ENCODE data around the gene MAPK8. TPM values are rescaled to one million over a fixed set of nuclear protein-coding genes. Genes with fewer than 3 reads are reported as not detected.

Gene MAPK8
- total RNA-seq, 1 donor from 2014 or later, result 47.4 TPM

GRCh38 chr10:48478469-48478868 lies 172.0 kb downstream of the MAPK8 start:
- Mint-ChIP-seq H3K9me3 (ENCODE audit: unreplicated experiment) (no peaks in the 10 kb centered on the region), H3K27ac (ENCODE audit: unreplicated experiment) (no peak overlapping the region), H3K4me1 (ENCODE audit: low read depth, unreplicated experiment) (peaks cover 2% of the 10 kb centered on the region), H3K36me3 (ENCODE audit: low read depth, unreplicated experiment) (no peaks in the 10 kb centered on the region), H3K27me3 (ENCODE audit: low read depth, unreplicated experiment) (peaks cover 11% of the 10 kb centered on the region), H3K4me3 (ENCODE audit: unreplicated experiment) (no peak overlapping the region)
- H3K4me3 ChIP-seq (ENCODE audit: insufficient read depth, low read depth, low read length), result no peak overlapping the region
- no peak overlapping the region for H3K27ac ChIP-seq (ENCODE audit: low read depth, low read length)
- peaks cover 10% of the 10 kb centered on the region for H3K79me2 ChIP-seq (ENCODE audit: insufficient read depth, low read length)
- no peaks in the 10 kb centered on the region for H3K27me3 ChIP-seq (ENCODE audit: insufficient read depth, low read length)
- no peak overlapping the region for H3K9ac ChIP-seq (ENCODE audit: low read length)
- FAIRE-seq, result no peak
- H2AFZ ChIP-seq (ENCODE audit: low read depth, low read length), result no peak overlapping the region
- peaks cover 24% of the 10 kb centered on the region for H4K20me1 ChIP-seq (ENCODE audit: insufficient read depth, low read length)
- no peak for DNase-seq (ENCODE audit: low read depth)
- H3K36me3 ChIP-seq (ENCODE audit: insufficient read depth, low read length), result no peaks in the 10 kb centered on the region
- H3K4me1 ChIP-seq (ENCODE audit: insufficient read depth, low read length), result no peaks in the 10 kb centered on the region
- no peak overlapping the region for H3K4me2 ChIP-seq (ENCODE audit: low read length)
- no peak for TF ChIP-seq EZH2 (IDR thresholded peaks at IDR 0.05; ENCODE audit: insufficient read depth, low read length)
- TF ChIP-seq, protein P1, sequence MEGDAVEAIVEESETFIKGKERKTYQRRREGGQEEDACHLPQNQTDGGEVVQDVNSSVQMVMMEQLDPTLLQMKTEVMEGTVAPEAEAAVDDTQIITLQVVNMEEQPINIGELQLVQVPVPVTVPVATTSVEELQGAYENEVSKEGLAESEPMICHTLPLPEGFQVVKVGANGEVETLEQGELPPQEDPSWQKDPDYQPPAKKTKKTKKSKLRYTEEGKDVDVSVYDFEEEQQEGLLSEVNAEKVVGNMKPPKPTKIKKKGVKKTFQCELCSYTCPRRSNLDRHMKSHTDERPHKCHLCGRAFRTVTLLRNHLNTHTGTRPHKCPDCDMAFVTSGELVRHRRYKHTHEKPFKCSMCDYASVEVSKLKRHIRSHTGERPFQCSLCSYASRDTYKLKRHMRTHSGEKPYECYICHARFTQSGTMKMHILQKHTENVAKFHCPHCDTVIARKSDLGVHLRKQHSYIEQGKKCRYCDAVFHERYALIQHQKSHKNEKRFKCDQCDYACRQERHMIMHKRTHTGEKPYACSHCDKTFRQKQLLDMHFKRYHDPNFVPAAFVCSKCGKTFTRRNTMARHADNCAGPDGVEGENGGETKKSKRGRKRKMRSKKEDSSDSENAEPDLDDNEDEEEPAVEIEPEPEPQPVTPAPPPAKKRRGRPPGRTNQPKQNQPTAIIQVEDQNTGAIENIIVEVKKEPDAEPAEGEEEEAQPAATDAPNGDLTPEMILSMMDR (IDR thresholded peaks at IDR 0.05; ENCODE audit: insufficient read depth, low read depth, low read length), result no peak
- no peaks in the 10 kb centered on the region for H3K9me3 ChIP-seq (ENCODE audit: insufficient read depth, low read depth, low read length)

GRCh38 chr10:48478980-48479811 lies 172.7 kb downstream of the MAPK8 start:
- Histone ChIP-seq H3K9ac (ENCODE audit: low read length) (no peak overlapping the region), H3K4me1 (ENCODE audit: insufficient read depth, low read length) (no peaks in the 10 kb centered on the region), H2AFZ (ENCODE audit: low read depth, low read length) (no peak overlapping the region), H3K9me3 (ENCODE audit: insufficient read depth, low read depth, low read length) (no peaks in the 10 kb centered on the region), H4K20me1 (ENCODE audit: insufficient read depth, low read length) (peaks cover 24% of the 10 kb centered on the region), H3K79me2 (ENCODE audit: insufficient read depth, low read length) (peaks cover 10% of the 10 kb centered on the region), H3K27ac (ENCODE audit: low read depth, low read length) (no peak overlapping the region), H3K36me3 (ENCODE audit: insufficient read depth, low read length) (no peaks in the 10 kb centered on the region), H3K4me2 (ENCODE audit: low read length) (no peak overlapping the region), H3K4me3 (ENCODE audit: insufficient read depth, low read depth, low read length) (no peak overlapping the region), H3K27me3 (ENCODE audit: insufficient read depth, low read length) (no peaks in the 10 kb centered on the region)
- H3K4me1 Mint-ChIP-seq (ENCODE audit: low read depth, unreplicated experiment), result peaks cover 5% of the 10 kb centered on the region
- H3K27ac Mint-ChIP-seq (ENCODE audit: unreplicated experiment), result no peak overlapping the region
- no peak overlapping the region for H3K4me3 Mint-ChIP-seq (ENCODE audit: unreplicated experiment)
- no peak for TF ChIP-seq EZH2 (IDR thresholded peaks at IDR 0.05; ENCODE audit: insufficient read depth, low read length)
- no peaks in the 10 kb centered on the region for H3K36me3 Mint-ChIP-seq (ENCODE audit: low read depth, unreplicated experiment)
- H3K27me3 Mint-ChIP-seq (ENCODE audit: low read depth, unreplicated experiment), result peaks cover 11% of the 10 kb centered on the region
- DNase-seq (ENCODE audit: low read depth), result no peak
- H3K9me3 Mint-ChIP-seq (ENCODE audit: unreplicated experiment), result no peaks in the 10 kb centered on the region
- FAIRE-seq, result no peak

DNA sequence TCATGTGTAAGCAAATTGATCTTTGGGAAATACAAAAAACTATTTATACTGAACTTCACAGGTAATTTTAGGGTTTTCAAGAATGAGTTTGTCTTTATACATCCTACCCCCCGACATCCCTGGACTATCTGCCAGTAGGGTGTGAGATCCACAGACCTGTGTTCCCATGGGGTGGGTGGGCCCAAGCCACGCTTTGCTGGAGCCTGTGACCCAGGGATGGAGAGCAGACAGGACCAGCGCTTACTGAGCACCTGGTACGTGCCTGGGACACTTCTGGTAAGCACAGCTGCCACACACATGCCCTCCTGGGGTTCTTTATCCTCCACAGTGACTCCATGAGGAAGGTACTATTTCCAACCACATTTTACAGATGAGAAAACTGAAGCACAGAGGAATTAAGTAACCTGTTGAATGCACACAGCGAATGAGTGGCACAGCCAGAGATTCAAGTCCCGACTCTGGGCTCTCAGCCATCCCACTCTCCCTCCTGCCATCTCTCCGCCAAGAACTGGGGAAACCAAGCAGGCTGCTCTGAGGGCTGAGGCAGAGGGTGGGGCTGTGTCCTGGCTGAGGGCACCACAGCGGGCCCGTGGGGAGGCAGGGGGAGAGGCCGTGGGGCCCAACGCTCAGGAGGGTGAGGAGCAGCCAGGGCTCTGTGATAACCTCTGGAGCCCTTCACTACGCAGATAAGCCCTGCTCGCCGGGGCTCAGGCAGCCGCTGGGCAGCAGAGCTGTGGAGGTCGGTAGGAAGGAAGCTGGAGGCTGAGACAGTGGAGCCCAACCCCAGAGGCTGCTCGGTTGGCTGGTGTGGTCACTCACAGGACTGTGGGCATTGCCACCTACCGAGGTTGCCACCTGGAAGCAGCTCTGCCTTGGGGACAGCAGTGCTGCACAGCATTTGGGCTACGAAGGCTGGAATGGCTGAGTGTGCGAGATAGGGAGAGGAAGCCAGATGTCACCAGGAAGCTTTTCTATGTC lies 174.2 kb downstream of the MAPK8 start:
- Histone ChIP-seq H3K9ac (ENCODE audit: low read length) (no peak overlapping the region), H3K4me1 (ENCODE audit: insufficient read depth, low read length) (no peaks in the 10 kb centered on the region), H3K4me3 (ENCODE audit: insufficient read depth, low read depth, low read length) (no peak overlapping the region), H3K9me3 (ENCODE audit: insufficient read depth, low read depth, low read length) (no peaks in the 10 kb centered on the region), H3K4me2 (ENCODE audit: low read length) (no peak overlapping the region), H3K27me3 (ENCODE audit: insufficient read depth, low read length) (no peaks in the 10 kb centered on the region), H2AFZ (ENCODE audit: low read depth, low read length) (no peak overlapping the region), H3K79me2 (ENCODE audit: insufficient read depth, low read length) (peaks cover 10% of the 10 kb centered on the region), H3K36me3 (ENCODE audit: insufficient read depth, low read length) (no peaks in the 10 kb centered on the region), H3K27ac (ENCODE audit: low read depth, low read length) (no peak overlapping the region), H4K20me1 (ENCODE audit: insufficient read depth, low read length) (peaks cover 18% of the 10 kb centered on the region)
- DNase-seq (ENCODE audit: low read depth), result no peak
- Mint-ChIP-seq H3K36me3 (ENCODE audit: low read depth, unreplicated experiment) (no peaks in the 10 kb centered on the region), H3K9me3 (ENCODE audit: unreplicated experiment) (no peaks in the 10 kb centered on the region), H3K4me1 (ENCODE audit: low read depth, unreplicated experiment) (peaks cover 5% of the 10 kb centered on the region), H3K4me3 (ENCODE audit: unreplicated experiment) (no peak overlapping the region), H3K27me3 (ENCODE audit: low read depth, unreplicated experiment) (peaks cover 11% of the 10 kb centered on the region), H3K27ac (ENCODE audit: unreplicated experiment) (no peak overlapping the region)
- FAIRE-seq, result no peak
- TF ChIP-seq, protein P1 (IDR thresholded peaks at IDR 0.05; ENCODE audit: insufficient read depth, low read depth, low read length), result no peak
- no peak for TF ChIP-seq EZH2 (IDR thresholded peaks at IDR 0.05; ENCODE audit: insufficient read depth, low read length)
